ENCODE results near the gene MAP3K21. TPM values are rescaled to one million over a fixed set of nuclear protein-coding genes. Genes with fewer than 3 reads are reported as not detected.

MAP3K21 gene
- total and polyA plus RNA-seq, 7 donors = 0.04 to 0.49 (median 0.13) TPM

GRCh38 chr1:233387585-233387984, 60.1 kb downstream of the MAP3K21 start:
- intact Hi-C loops (cut with DNase I) = no loop called here
- Histone ChIP-seq H3K36me3 (ENCODE audit: insufficient read depth in 1 of 2, low read depth in 1 of 2) (no peaks in the 10 kb centered on the region), H3K9me3 (no peaks in the 10 kb centered on the region), H3K27ac (no peak overlapping the region), H3K27me3 (ENCODE audit: insufficient read depth in 3 of 3, low read length in 2 of 3) (peaks cover 0 to 4% (median 0%) of the 10 kb centered on the region in 3 donors), H3K4me1 (no peaks in the 10 kb centered on the region), H3K4me3 (no peak overlapping the region)
- no peak for ATAC-seq
- TF ChIP-seq CTCF (IDR thresholded peaks at IDR 0.05) = no peak
- no peak for DNase-seq
- 27 to 57% (median 54%) methylated on average over 3 of the region's 3 CpGs for WGBS, 3 donors

- intact Hi-C loops (cut with DNase I) = no loop called here
- 71 to 93% (median 79%) methylated on average over 1 of the region's 1 CpG for WGBS, 3 donors
- no peaks in the 10 kb centered on the region for H3K9me3 ChIP-seq
- H3K36me3 ChIP-seq (ENCODE audit: insufficient read depth in 1 of 2, low read depth in 1 of 2) = no peaks in the 10 kb centered on the region
- H3K4me1 ChIP-seq = no peaks in the 10 kb centered on the region
- H3K4me3 ChIP-seq = no peak overlapping the region
- DNase-seq = no peak
- no peak for TF ChIP-seq CTCF (IDR thresholded peaks at IDR 0.05)
- peaks cover 0 to 4% (median 4%) of the 10 kb centered on the region in 3 donors for H3K27me3 ChIP-seq (ENCODE audit: insufficient read depth in 3 of 3, low read length in 2 of 3)
- no peak for ATAC-seq
- no peak overlapping the region for H3K27ac ChIP-seq
Measured at GRCh38 chr1:233389169-233389568, 61.6 kb downstream of the MAP3K21 start.

GRCh38 chr1:233389893-233390292, 62.4 kb downstream of the MAP3K21 start:
- no peaks in the 10 kb centered on the region for H3K4me1 ChIP-seq
- H3K27me3 ChIP-seq (ENCODE audit: insufficient read depth in 3 of 3, low read length in 2 of 3) = peaks cover 0 to 4% (median 4%) of the 10 kb centered on the region in 3 donors
- no peaks in the 10 kb centered on the region for H3K36me3 ChIP-seq (ENCODE audit: insufficient read depth in 1 of 2, low read depth in 1 of 2)
- no peak for TF ChIP-seq CTCF (IDR thresholded peaks at IDR 0.05)
- WGBS, 3 donors = 89 to 100% (median 90%) methylated on average over 1 of the region's 1 CpG
- no peaks in the 10 kb centered on the region for H3K9me3 ChIP-seq
- no peak overlapping the region for H3K27ac ChIP-seq
- H3K4me3 ChIP-seq = no peak overlapping the region
- ATAC-seq (no peak), DNase-seq (no peak)
- intact Hi-C loops (cut with DNase I) = no loop called here

GRCh38 chr1:233390842-233391737, 63.6 kb downstream of the MAP3K21 start:
- no peak overlapping the region for H3K4me3 ChIP-seq
- peaks cover 0 to 4% (median 4%) of the 10 kb centered on the region in 3 donors for H3K27me3 ChIP-seq (ENCODE audit: insufficient read depth in 3 of 3, low read length in 2 of 3)
- H3K36me3 ChIP-seq (ENCODE audit: insufficient read depth in 1 of 2, low read depth in 1 of 2) = no peaks in the 10 kb centered on the region
- DNase-seq = no peak
- H3K4me1 ChIP-seq = no peaks in the 10 kb centered on the region
- H3K9me3 ChIP-seq = no peaks in the 10 kb centered on the region
- intact Hi-C loops (cut with DNase I) = no loop called here
- H3K27ac ChIP-seq = no peak overlapping the region
- 56 to 61% (median 59%) methylated on average over 3 of the region's 3 CpGs for WGBS, 3 donors
- ATAC-seq = no peak
- TF ChIP-seq CTCF (IDR thresholded peaks at IDR 0.05) = no peak

Measured in psoas muscle (tissue), 8 donors.